Thyroid gland (tissue), 4 donors: ENCODE measurements around the gene SCCPDH.

ENCODE experiments used
- POLR2A ChIP-seq, 2 donors: fragments of 450-650 bp; IDR thresholded peaks; one replicate each; pipeline ENCODE4 v1.6.1; 2017; ENCODE audit warnings: antibody characterized with exemption in 2 of 2, mild to moderate bottlenecking in 2 of 2, moderate library complexity in 1 of 2
- TF ChIP-seq, protein P1 (sequence below), 6 experiments: fragments of 200-600 bp in 3 of 6; fragments of 450-650 bp in 3 of 6; sonication (generic) in 3 of 6; IDR thresholded peaks; one replicate each; pipeline ENCODE4 v1.5.1; 2016 to 2019; ENCODE audit warnings: antibody characterized with exemption in 6 of 6, mild to moderate bottlenecking in 2 of 6, inconsistent platforms in 1 of 6, moderate library complexity in 1 of 6

DNA sequence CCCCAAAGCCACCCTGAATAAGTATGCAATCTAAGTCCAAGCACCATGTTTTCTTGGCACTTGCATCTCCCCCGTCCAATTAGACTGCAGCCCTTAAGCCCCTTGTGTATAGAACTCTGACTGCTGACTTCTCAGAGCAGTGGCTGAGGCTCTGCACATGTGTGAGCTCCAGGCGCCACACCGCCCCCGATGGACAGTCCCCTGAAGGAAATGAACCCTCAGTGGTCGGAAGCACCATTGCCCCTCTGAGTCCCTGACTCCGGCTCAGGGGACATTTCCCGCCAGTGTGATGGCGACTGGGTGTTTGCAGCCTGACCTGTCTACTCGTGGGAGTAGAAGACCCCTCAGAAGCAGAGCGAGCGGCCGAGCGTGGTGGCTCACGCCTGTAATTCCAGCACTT, 37.2 kb upstream of the SCCPDH start:
- TF ChIP-seq, protein P1, sequence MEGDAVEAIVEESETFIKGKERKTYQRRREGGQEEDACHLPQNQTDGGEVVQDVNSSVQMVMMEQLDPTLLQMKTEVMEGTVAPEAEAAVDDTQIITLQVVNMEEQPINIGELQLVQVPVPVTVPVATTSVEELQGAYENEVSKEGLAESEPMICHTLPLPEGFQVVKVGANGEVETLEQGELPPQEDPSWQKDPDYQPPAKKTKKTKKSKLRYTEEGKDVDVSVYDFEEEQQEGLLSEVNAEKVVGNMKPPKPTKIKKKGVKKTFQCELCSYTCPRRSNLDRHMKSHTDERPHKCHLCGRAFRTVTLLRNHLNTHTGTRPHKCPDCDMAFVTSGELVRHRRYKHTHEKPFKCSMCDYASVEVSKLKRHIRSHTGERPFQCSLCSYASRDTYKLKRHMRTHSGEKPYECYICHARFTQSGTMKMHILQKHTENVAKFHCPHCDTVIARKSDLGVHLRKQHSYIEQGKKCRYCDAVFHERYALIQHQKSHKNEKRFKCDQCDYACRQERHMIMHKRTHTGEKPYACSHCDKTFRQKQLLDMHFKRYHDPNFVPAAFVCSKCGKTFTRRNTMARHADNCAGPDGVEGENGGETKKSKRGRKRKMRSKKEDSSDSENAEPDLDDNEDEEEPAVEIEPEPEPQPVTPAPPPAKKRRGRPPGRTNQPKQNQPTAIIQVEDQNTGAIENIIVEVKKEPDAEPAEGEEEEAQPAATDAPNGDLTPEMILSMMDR (IDR thresholded peaks at IDR 0.05) = no peak
- no peak for TF ChIP-seq POLR2A (IDR thresholded peaks at IDR 0.05)
